ENCODE results near the gene CEP97.
"Not testable (repeated sequence)": the region's sequence is repeated elsewhere in the genome, so short reads cannot be mapped to it uniquely, and the experiment has no call there.

CEP97 gene

DNA sequence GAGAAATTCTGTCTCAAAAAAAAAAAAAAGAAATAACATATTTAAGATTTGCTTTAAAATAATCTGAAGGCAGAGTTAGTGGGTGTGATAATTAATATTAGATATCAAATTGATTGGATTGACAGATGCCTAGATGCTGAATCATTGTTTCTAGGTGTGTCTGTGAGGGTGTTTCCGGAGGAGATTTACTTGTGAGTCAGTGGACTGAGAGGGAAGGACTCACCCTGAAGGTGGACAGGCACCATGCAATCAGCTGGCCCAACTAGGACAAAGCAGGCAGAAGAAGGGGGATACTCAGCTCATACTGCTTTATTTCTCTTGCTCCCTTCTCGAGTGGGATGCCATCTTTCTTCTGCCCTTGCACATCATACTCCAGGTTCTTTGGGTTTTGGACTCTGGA is 21.2 kb upstream of the CEP97 start:
- DNase-seq: no peak

DNA sequence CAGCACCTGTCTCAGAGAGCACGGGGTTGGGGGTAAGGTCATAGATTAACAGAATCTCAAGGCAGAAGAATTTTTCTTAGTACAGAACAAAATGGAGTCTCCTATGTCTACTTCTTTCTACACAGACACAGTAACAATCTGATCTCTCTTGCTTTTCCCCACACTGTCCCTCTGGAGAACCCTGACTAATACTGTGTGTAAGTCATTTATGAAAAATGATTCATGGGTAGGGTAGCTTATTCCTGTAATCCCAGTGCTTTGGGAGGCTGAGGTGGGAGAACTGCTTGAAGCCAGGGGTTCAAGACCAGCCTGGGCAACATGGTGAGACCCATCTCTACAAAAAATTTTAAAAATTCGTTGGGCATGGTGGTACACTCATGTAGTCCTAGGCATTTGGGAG is 19.8 kb upstream of the CEP97 start:
- DNase-seq: not testable (repeated sequence)

DNA sequence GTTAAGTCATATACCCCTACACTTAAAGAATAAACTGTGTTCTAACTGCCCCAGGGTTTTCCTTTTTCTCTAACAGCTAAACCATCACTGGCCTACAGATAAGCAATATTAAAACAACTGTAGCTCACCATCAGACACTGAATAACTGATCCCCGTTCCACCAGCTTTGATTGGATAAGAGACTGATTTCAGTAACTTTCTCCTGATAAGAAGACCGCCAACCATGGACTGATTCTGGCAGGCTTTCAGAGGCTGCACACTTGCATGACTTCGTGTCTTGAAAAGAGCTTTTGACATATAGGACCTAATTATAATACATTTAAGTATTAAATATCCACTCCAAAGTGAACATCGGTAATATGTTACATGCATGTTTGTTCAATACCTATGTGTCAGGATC is 15.3 kb upstream of the CEP97 start:
- DNase-seq: no peak

DNA sequence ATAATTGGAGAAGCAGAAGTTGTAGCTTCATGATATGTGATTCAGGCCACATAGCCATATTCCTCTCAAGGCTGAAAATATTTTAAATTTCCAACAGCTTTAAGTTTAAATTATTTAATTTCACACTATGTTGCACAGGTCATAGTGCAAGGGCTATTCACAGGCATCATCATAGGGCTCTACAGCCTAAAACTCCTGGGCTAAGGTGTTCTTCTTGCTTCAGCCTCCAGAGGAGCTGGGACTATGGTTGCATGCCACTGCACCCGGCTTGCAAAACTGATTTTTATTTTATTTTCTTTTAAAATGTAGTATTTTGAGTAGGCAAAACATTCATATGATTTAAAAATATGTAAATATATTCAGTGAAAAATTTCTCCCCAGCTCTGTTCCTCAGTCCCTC is 6.0 kb upstream of the CEP97 start:
- no peak for DNase-seq

DNA sequence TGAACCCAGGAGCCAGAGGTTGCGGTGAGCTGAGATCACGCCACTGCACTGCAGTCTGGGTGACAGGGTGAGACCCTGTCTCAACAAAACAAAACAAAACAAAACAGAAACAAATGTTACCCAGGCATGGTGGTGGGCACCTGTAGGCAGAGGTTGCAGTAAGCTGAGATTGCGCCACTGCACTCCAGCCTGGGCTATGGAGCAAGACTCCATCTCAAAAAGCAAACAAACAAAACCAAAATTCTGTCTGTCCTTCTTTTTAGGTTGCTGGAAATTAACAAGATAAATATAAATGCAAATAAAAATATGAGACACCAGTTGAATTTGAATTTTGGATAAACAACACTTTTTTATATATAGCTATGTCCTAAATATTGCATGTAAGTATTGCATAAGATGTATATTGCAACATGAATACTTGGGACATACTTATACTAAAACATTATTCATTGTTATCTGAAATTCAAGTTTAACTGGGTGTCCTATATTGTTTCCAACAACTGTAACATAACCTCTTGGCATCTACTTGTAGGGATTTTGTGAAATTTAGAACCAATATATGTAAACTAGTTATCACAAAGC is 4.7 kb upstream of the CEP97 start:
- DNase-seq: no peak

DNA sequence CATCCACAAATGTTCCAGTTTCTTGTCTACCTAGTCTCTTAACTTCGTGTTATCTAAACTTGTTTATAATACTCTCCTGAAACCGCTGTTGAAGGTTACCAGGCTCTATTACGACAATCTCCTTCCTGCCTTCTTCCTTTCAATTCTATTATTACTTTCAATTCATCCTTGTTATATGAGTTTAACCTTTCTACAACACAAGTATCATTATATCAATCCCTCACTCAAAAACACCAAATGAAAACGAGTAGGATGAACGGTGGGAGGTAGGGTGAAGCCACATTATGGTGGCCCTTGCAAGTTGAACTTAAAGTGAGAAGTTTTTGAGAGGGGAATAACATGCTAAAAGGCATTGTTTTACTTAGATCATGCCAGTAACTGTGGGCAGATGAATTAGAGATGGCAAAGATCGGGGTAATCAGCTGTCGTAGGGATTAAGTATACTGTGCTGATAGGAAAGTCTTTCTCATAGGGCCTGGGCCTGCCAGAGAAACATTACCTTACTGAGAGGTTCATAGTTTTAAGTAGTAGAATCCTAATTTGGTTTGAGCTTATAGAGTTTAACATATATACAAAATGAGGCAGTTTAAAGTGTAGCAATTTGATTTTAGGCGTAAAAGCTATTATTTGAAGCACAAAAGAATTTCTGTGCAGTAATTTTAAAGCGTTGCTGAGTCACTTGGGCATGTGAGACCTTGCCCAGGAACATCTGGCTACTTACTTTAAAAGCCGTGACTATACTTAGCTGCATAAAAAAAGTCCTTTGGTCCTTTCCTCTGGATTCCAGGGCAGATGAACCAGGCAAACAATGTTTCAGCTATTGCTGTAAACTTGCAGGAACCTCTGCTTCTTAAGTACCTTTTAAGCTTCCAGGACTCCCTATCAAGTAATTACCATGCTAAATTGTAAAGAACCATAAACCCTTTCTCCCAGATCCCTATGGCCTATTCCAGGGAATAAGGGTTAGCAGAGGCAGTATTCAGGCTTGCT is 3.3 kb upstream of the CEP97 start:
- no peak for DNase-seq

DNA sequence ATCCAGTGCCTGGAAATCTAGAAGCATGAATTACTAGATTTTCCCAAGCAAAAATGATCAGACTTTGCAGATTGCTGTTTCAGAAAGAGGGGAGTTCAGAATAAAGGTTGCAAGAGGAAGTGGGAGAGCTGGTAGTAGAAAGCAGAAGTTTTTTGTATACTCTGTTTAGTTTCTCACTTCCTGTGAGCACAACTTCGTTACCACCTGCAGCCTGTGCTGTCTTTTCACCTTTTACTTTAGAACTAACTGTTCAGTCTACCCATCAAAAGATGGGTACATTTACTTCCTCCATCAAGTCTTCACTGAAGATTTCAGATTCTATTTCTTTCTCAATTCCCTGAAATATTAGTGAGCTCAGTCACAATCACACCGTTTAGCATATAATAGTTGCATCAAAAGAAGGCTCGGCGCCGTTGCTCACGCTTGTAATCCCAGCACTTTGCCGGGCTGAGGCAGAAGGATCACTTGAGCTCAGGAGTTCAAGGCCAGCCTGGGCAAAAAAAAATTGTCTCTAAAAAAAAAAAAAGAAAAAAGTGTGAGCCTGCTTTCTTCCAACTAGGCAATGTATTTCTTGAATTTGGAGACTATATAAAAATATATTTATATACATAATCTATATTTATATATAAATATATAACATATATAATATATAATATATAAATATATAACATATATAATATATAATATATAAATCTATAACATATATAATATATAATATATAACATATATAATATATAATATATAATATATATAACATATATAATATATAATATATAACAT is 1.8 kb upstream of the CEP97 start:
- no peak for DNase-seq

DNA sequence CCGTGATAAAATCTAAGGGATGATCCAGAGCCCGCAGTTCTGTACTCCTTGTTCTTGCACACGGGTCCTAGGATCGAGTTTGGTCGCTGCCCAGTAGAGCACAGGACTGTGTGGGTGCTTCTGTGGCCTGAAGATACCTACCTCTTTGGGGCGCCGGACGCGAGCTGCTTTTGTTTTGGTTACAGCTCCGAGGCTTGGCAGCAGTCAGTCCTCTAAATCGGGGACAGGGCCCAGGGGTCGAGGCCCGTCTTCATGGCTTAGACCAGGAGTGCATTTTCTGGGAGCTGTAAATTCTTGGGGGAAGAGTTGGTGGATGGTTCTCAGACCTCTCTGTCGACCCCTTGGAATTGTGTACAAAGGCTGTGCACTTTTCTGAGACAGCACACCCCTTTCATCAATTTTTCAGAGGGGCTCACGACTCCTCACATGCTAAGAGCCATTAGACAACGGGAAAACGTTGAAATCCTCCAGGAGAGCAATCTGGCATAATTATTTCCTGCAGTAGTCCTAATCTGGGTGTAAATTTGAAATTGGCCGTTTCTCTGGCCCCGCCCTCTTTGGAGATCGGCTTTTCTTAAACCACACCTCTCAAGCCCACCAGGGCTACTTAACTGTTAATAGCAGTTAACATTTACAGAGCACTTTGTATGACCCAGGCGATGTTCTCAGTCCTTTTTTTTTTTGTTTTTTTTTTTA is 928 bp downstream of the CEP97 start:
- DNase-seq: peak; percentile 16

DNA sequence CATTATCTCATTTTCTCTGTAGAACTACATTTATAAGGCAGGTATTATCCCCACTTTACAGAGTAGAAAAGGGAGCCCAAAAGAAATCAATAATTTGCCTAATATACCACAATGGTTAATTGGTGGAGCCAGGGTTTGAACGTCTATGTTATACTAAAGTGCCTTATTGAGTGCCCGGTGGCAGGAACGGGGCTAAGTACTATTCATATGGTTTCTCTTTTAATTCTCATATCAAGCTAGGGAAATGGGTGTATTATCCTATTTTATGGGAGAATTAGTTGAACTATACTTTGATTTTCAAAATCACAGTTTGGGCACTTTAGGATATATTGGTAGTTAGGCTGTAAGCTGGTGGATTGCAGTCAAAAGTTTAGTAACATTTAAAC is 1.5 kb downstream of the CEP97 start:
- DNase-seq: no peak

DNA sequence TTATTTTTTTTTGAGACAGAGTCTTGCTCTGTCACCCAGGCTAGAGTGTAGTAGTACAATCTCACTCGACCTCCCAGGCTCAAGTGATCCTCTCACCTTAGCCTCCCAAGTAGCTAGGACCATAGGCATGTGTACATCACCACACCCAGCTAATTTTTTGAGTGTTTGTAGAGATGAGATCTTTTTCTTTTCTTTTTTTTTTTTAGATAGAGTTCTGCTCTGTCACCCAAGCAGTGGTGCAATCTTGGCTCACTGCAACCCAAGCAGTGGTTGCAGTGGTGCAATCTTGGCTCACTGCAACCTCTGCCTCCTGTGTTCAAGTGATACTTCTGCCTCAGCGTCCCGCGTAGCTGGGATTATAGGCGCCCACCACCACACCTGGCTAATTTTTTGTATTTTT is 5.2 kb downstream of the CEP97 start:
- DNase-seq: no peak

DNA sequence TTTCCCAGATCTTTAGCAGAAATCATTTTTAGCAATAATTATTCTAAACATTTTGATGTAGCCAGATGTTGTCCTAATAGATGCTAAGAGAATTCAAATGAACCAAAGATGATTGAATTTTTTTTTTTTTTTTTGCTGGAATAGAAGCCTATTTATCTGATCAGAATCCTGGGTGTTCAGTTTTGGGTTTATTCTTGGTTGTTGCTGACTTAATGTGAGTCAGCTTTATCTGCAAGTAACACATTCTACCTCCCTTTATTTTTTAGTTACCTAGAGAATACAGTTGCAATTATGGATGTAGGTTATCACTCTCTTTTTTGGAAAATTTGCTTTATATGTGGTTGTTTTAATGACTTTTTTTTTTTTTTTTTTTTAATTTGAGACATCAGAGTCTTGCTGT is 6.4 kb downstream of the CEP97 start:
- no peak for DNase-seq

DNA sequence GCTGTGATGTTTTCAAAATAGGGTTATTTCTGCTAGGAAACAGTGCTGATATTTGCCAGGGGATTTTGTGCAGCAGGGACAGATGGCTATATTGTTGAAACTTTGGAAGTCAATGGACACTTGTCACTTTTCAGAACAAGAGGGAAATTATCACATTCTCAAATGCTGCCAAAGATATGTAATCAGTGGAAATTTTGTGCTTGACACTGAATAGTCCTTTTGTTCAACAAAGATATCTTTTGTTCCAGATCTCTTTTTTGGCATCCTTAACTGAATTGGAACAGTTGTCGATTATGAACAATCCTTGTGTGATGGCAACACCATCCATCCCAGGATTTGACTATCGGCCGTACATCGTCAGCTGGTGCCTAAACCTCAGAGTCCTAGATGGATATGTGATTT is 7.8 kb downstream of the CEP97 start:
- no peak for DNase-seq

DNA sequence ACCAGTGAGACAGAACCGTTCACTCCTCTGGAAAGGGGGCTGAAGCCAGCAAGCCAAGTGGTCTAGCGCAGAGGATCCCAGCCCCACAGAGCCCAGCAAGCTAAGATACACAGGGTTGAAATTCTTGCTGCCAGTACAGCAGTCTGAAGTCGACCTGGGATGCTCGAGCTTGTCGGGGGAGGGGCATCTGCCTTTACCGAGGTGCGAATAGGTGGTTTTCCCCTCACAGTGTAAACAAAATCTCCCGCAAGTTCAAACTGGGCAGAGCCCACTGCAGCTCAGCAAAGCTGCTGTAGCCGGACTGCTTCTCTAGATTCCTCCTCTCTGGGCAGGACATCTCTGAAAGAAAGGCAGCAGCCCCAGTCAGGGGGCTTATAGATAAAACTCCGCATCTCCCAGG is 11.4 kb downstream of the CEP97 start:
- DNase-seq: no peak

DNA sequence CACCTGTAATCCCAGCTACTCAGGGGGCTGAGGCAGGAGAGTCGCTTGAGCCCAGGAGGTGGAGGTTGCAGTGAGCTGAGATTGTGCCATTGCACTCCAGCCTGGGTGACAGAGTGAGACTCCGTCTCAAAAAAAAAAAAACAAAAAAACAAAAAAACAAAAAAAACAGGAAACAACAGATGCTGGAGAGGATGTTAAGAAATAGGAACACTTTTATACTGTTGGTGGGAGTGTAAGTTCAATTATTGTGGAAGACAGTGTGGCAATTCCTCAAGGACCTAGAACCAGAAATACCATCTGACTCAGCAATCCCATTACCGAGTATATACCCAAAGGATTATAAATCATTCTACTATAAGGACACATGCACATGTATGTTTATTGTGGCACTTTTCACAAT is 17.5 kb downstream of the CEP97 start:
- DNase-seq: not testable (repeated sequence)

DNA sequence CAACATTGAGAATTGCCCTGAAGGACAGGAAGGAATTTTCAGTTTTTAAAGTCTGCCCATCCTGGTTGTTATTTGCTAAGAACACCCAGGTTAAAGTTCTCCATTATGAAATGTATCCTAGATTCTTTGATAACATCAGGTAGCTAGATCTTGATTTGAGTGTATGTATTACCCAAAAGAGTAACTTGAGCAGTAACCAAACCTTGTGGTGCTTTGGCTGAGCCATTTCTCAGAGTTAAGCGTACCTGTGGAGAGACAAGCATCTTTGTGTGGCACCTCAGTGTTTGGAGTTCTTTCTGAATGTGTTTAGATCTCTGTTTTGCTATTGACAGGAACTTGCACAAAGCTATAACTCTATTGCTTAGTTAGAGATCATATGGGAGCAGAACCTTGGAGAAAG is 20.4 kb downstream of the CEP97 start:
- DNase-seq: no peak

DNA sequence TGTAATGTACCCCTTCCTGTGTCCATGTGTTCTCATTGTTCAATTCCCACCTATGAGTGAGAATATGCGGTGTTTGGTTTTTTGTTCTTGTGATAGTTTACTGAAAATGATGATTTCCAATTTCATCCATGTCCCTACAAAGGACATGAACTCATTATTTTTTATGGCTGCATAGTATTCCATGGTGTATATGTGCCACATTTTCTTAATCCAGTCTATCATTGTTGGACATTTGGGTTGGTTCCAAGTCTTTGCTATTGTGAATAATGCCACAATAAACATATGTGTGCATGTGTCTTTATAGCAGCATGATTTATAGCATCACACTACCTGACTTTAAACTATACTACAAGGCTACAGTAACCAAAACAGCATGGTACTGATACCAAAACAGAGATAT is 21.5 kb downstream of the CEP97 start:
- DNase-seq: not testable (repeated sequence)

DNA sequence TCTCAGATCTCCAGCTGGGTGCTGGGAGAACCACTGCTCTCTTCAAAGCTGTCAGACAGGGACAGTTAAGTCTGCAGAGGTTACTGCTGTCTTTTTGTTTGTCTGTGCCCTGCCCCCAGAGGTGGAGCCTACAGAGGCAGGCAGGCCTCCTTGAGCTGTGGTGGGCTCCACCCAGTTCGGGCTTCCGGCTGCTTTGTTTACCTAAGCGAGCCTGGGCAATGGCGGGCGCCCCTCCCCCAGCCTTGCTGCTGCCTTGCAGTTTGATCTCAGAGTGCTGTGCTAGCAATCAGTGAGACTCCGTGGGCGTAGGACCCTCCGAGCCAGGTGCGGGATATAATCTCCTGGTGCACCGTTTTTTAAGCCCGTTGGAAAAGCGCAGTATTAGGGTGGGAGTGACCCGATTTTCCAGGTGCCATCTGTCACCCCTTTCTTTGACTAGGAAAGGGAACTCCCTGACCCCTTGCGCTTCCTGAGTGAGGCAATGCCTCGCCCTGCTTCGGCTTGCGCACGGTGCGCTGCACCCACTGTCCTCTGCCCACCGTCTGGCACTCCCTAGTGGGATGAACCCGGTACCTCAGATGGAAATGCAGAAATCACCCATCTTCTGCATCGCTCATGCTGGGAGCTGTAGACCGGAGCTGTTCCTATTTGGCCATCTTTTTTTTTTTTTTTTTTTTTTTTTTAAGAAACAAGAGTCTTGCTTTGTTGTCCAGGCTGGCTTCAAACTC is 29.1 kb downstream of the CEP97 start:
- not testable (repeated sequence) for DNase-seq

DNA sequence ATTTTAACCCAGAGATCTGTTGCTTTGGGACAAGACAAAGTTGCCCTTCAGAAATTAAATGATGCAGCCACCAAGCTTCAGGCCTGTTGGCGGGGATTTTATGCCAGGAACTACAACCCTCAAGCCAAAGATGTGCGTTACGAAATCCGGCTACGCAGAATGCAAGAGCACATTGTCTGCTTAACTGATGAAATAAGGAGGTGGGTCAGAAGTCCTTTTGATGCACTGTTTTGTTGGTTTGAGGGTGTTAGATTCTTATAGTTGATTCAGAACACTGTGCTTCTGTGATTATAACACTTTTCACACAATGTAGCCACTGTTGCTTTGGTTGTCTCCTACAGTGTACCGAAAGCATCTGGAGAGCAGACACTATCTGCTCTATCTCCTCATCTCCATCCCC is 33.8 kb downstream of the CEP97 start:
- no peak for DNase-seq

DNA sequence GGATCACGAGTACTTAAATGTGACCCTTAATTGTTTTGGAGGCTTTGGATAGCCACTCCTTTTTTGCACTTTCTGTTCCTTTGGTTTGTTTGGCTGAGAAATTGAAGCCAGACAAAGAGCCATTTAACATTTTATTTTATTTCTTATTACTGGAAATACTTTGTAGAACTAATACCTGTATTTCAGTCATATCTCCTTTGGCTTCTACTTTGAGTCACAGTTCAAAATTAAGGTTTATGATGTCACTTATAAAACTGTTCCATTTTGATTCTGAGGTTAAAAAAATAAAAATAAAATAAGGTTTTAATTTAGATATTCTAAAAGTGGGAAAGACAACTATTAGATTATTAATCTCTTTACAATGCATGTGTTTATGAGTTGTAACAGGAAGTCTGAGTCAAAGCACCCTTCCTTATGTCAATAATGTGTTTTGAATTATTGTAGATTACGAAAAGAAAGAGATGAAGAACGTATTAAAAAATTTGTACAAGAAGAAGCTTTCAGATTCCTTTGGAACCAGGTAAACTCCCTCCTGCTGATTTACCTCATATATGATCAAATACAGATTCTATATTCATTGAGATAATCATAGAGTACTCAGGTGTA is 37.7 kb downstream of the CEP97 start:
- DNase-seq: no peak

DNA sequence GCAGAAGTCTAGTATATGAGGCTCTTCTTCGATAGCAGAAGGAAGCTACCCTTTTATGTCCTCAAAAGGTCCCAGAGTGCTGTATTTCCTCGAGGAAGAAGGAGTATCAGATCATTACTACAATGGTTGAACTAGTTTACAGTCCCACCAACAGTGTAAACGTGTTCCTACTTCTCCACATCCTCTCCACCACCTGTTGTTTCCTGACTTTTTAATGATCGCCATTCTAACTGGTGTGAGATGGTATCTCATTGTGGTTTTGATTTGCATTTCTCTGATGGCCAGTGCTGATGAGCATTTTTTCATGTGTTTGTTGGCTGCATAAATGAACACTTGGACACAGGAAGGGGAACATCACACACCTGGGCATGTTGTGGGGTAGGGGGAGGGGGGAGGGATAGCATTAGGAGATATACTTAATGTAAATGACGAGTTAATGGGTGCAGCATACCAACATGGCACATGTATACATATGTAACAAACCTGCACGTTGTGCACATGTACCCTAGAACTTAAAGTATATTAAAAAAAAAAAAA is 53.4 kb downstream of the CEP97 start:
- not testable (repeated sequence) for DNase-seq

DNA sequence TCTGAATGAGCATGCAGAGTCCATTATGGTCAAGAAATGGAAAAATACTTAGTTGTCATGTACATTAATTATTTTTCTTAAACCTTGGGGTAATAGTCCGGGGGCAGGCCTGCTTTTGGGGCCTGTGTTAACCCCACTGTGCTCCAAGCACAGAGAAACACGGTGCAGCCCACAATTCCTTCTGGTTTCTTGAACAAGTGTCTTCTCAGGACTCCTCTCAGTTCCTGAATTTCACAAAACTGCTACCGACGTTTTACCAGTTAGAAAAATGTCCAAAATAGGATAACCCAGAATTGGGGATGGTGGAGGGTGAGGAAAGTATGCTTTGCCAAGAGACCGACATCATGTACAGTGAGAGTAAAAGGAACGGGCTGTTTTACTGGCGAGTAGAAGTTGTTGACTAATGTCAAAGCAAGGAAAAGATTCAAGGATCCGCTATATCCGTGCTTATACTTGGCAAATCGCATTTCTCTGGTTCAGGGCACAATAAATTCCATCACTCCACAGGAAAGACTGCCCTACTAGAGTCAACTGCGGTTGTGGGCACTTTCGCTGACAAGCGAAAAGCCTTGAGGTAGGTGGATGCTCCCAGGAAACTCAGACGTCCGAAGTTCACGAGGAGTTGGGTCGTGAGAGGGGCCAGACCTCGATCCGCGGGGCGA is 54.1 kb downstream of the CEP97 start:
- no peak for DNase-seq

All from effector CD4-positive, alpha-beta T cell (primary cell).